ENCODE measurements around the gene SMCO4.
"Not testable (repeated sequence)": the region's sequence is repeated elsewhere in the genome, so short reads cannot be mapped to it uniquely, and the experiment has no call there.

SMCO4 gene

GRCh38 chr11:93477684-93478234 is 65.4 kb downstream of the SMCO4 start:
- no peak for DNase-seq (ENCODE audit: low spot score)

GRCh38 chr11:93476796-93477195 is 66.4 kb downstream of the SMCO4 start:
- DNase-seq (ENCODE audit: low spot score), result peak; percentile 15

- DNase-seq (ENCODE audit: low spot score), result no peak
Measured at GRCh38 chr11:93474123-93474522, 69.1 kb downstream of the SMCO4 start.

- DNase-seq (ENCODE audit: low spot score), result no peak
Measured at GRCh38 chr11:93468290-93468689, 74.9 kb downstream of the SMCO4 start.

GRCh38 chr11:93467054-93467453 is 76.1 kb downstream of the SMCO4 start:
- DNase-seq (ENCODE audit: low spot score), result no peak

GRCh38 chr11:93464927-93465540 is 78.2 kb downstream of the SMCO4 start:
- DNase-seq (ENCODE audit: low spot score), result no peak

GRCh38 chr11:93463666-93464065 is 79.5 kb downstream of the SMCO4 start:
- DNase-seq (ENCODE audit: low spot score), result not testable (repeated sequence)

- no peak for DNase-seq (ENCODE audit: low spot score)
Measured at GRCh38 chr11:93458286-93458685, 84.9 kb downstream of the SMCO4 start.

- peak; percentile 71 for DNase-seq (ENCODE audit: low spot score)
Measured at GRCh38 chr11:93444617-93445073, 98.5 kb downstream of the SMCO4 start.

GRCh38 chr11:93443232-93443631 is 100.0 kb downstream of the SMCO4 start:
- not testable (repeated sequence) for DNase-seq (ENCODE audit: low spot score)

- no peak for DNase-seq (ENCODE audit: low spot score)
Measured at GRCh38 chr11:93432247-93432646, 110.9 kb downstream of the SMCO4 start.
